ENCODE data around the gene SLC4A9. TPM values are rescaled to one million over a fixed set of nuclear protein-coding genes. Genes with fewer than 3 reads are reported as not detected.

Gene SLC4A9
- polyA plus RNA-seq, 1 experiment, result not detected

GRCh38 chr5:140324041-140324600 is 35.9 kb upstream of the SLC4A9 start:
- CTCF ChIA-PET, result interaction anchor here (1.3 to 3.7 kb wide), 3 partner anchors 13 to 80 kb away, joined by 4 to 17 read pairs (median 7); no protein-coding TSS in a partner anchor
- H3K36me3 ChIP-seq (ENCODE audit: control insufficient read depth, insufficient read depth, low read length), result no peaks in the 10 kb centered on the region
- DNase-seq (ENCODE audit: low read depth), result no peak
- no peaks in the 10 kb centered on the region for H3K27me3 ChIP-seq (ENCODE audit: control insufficient read depth, insufficient read depth, low read length)
- TF ChIP-seq, protein P1, sequence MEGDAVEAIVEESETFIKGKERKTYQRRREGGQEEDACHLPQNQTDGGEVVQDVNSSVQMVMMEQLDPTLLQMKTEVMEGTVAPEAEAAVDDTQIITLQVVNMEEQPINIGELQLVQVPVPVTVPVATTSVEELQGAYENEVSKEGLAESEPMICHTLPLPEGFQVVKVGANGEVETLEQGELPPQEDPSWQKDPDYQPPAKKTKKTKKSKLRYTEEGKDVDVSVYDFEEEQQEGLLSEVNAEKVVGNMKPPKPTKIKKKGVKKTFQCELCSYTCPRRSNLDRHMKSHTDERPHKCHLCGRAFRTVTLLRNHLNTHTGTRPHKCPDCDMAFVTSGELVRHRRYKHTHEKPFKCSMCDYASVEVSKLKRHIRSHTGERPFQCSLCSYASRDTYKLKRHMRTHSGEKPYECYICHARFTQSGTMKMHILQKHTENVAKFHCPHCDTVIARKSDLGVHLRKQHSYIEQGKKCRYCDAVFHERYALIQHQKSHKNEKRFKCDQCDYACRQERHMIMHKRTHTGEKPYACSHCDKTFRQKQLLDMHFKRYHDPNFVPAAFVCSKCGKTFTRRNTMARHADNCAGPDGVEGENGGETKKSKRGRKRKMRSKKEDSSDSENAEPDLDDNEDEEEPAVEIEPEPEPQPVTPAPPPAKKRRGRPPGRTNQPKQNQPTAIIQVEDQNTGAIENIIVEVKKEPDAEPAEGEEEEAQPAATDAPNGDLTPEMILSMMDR (IDR thresholded peaks at IDR 0.05; ENCODE audit: insufficient read depth, low read depth, low read length), result no peak
- H3K4me3 ChIP-seq (ENCODE audit: low read depth, low read length), result no peak overlapping the region
- POLR2A ChIA-PET, result no interaction called here

GRCh38 chr5:140324617-140325241 is 35.3 kb upstream of the SLC4A9 start:
- no peaks in the 10 kb centered on the region for H3K36me3 ChIP-seq (ENCODE audit: control insufficient read depth, insufficient read depth, low read length)
- TF ChIP-seq, protein P1 (IDR thresholded peaks at IDR 0.05; ENCODE audit: insufficient read depth, low read depth, low read length), result no peak
- no peak for DNase-seq (ENCODE audit: low read depth)
- H3K27me3 ChIP-seq (ENCODE audit: control insufficient read depth, insufficient read depth, low read length), result no peaks in the 10 kb centered on the region
- POLR2A ChIA-PET, result no interaction called here
- CTCF ChIA-PET, result interaction anchor here (1.3 to 3.7 kb wide), 3 partner anchors 12 to 81 kb away, joined by 4 to 17 read pairs (median 7); no protein-coding TSS in a partner anchor
- no peak overlapping the region for H3K4me3 ChIP-seq (ENCODE audit: low read depth, low read length)

- POLR2A ChIA-PET, result no interaction called here
- CTCF ChIA-PET, result interaction anchor here (1.2 to 1.3 kb wide), 2 partner anchors 11 to 82 kb away, joined by 4 to 5 read pairs; no protein-coding TSS in a partner anchor
- TF ChIP-seq, protein P1 (IDR thresholded peaks at IDR 0.05; ENCODE audit: insufficient read depth, low read depth, low read length), result no peak
- DNase-seq (ENCODE audit: low read depth), result no peak
- no peak overlapping the region for H3K4me3 ChIP-seq (ENCODE audit: low read depth, low read length)
- no peaks in the 10 kb centered on the region for H3K27me3 ChIP-seq (ENCODE audit: control insufficient read depth, insufficient read depth, low read length)
- no peaks in the 10 kb centered on the region for H3K36me3 ChIP-seq (ENCODE audit: control insufficient read depth, insufficient read depth, low read length)
Observed at GRCh38 chr5:140325486-140325885, 34.5 kb upstream of the SLC4A9 start.

DNA sequence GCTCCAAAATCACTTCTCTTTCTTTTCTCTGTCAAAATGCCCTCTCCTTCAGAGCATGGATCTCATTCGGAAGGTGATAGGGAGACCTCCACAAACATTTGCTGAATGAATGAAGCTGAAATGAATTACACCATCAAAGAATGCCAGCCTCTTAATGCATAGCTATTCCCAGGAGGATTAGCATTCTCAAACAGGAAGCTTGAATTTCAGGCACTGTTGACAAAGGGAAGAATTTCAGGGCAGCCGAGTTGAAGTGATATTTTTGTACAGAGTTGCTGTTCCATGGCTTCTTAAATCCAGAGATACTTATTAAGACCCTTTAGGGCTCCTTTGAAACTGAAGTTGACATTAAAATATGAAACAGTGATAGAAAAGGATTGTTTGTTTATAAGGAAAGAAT is 32.4 kb upstream of the SLC4A9 start:
- POLR2A ChIA-PET, result no interaction called here
- Histone ChIP-seq H3K4me3 (ENCODE audit: low read depth, low read length) (no peak overlapping the region), H3K36me3 (ENCODE audit: control insufficient read depth, insufficient read depth, low read length) (peaks cover 2% of the 10 kb centered on the region; the same call in 1 of the 2 replicates), H3K27me3 (ENCODE audit: control insufficient read depth, insufficient read depth, low read length) (no peaks in the 10 kb centered on the region)
- TF ChIP-seq, protein P1 (IDR thresholded peaks at IDR 0.05; ENCODE audit: insufficient read depth, low read depth, low read length), result no peak
- DNase-seq (ENCODE audit: low read depth), result no peak
- CTCF ChIA-PET, result interaction anchor here (2.4 to 4.2 kb wide), 2 partner anchors 18 to 83 kb away, joined by 9 to 22 read pairs; partner anchors contain the start of gene HBEGF

GRCh38 chr5:140328036-140328764 is 31.8 kb upstream of the SLC4A9 start:
- no peak overlapping the region for H3K4me3 ChIP-seq (ENCODE audit: low read depth, low read length)
- H3K27me3 ChIP-seq (ENCODE audit: control insufficient read depth, insufficient read depth, low read length), result no peaks in the 10 kb centered on the region
- ChIA-PET CTCF (interaction anchor here (2.4 to 4.2 kb wide), 2 partner anchors 18 to 83 kb away, joined by 9 to 22 read pairs; partner anchors contain the start of gene HBEGF), POLR2A (no interaction called here)
- TF ChIP-seq, protein P1 (IDR thresholded peaks at IDR 0.05; ENCODE audit: insufficient read depth, low read depth, low read length), result no peak
- DNase-seq (ENCODE audit: low read depth), result no peak
- H3K36me3 ChIP-seq (ENCODE audit: control insufficient read depth, insufficient read depth, low read length), result peaks cover 2% of the 10 kb centered on the region; the same call in 1 of the 2 replicates

Measured in BJ (cell line).